SK-N-SH (cell line): ENCODE measurements around the gene HOXC5.

Experiments used
- EP300 ChIP-seq, 2 experiments: IDR thresholded peaks; 2 replicates each; pipeline versions ENCODE4 v1.4.0 to v1.6.1; 2012; ENCODE audit warnings: borderline replicate concordance in 1 of 2, low read depth in 1 of 2, low read length in 1 of 2
- GATA2 ChIP-seq: sonication (generic); formaldehyde crosslinking; IDR thresholded peaks from 2 replicates; pipeline ENCODE4 v1.5.0; 2020; ENCODE audit warnings: mild to moderate bottlenecking, missing genetic modification reagents
- JUND ChIP-seq: IDR thresholded peaks from 2 replicates; pipeline ENCODE4 v1.4.0; 2012
- MEF2A ChIP-seq: IDR thresholded peaks from 2 replicates; pipeline ENCODE4 v1.4.0; 2012; ENCODE audit warnings: low read depth, borderline replicate concordance
- POLR2AphosphoS5 ChIP-seq: IDR thresholded peaks from 2 replicates; pipeline ENCODE4 v1.6.1; 2012; ENCODE audit warnings: low read depth, low read length
- RFX5 ChIP-seq: IDR thresholded peaks from 2 replicates; pipeline ENCODE4 v1.6.1; 2012; ENCODE audit warnings: mild to moderate bottlenecking, improper control_type of control experiment, low read length
- TEAD4 ChIP-seq: IDR thresholded peaks from 2 replicates; pipeline ENCODE4 v1.4.0; 2012; ENCODE audit warnings: mild to moderate bottlenecking, borderline replicate concordance; ENCODE audit not compliant: insufficient read depth
- USF2 ChIP-seq: fragments of 150-350 bp; IDR thresholded peaks from 2 replicates; pipeline ENCODE4 v1.6.1; 2017; ENCODE audit warnings: antibody characterized with exemption, low read length, low read depth, borderline replicate concordance
- YY1 ChIP-seq: IDR thresholded peaks from 2 replicates; pipeline ENCODE4 v1.4.0; 2012; ENCODE audit warnings: low read depth, mild to moderate bottlenecking
- TF ChIP-seq, protein P1 (sequence below): fragments of 200-600 bp; sonication (generic); IDR thresholded peaks from 2 replicates; pipeline ENCODE4 v1.6.1; 2017; ENCODE audit warnings: antibody characterized with exemption, mild to moderate bottlenecking, moderate library complexity

DNA sequence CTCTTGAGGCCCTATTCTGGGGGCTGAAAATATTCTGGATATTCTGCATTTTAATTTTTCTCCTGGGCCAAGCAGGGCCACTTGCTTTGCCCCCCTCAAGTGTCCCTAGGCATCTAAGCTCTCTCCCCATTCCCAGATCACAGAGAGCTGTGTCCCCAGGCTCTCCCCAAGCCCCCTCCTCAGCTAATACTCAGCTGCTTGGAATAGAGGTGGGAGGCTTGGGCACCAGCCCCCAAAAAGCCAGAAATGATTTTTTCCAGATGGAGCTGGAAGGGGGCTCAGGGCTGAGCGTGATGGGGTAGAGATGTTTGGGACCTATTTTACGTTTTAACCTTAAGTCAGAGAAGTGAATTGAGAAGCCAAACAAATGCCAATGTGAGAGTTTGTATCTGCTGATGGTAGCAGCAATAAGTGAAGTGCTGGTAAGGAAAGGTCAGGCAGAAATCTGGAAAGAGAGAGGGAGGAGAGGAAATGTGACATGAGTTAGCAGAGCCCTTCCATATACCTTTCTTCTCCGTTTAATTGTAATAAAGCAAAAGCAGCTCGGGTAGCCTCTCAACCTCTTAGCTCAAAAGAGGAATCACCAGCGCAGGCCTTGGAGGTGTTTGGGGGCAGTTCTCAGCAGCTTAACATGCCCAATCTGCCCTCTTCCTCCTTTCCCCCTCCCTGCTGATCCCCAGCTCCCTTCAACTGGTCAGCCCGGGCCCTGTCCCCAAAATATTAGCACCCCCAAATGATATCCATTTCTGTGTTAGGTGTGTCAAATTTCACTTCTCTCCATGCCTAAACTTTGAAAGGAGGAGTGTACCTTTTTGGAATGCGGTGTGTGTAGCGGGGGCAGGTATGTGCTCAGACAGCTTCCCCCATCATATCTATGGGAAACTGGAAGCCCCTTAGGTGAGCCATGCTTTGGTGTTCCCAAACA is 9.6 kb upstream of the HOXC5 start:
- TF ChIP-seq EP300 (IDR thresholded peaks at IDR 0.05; ENCODE audit: borderline replicate concordance in 1 of 2, low read depth in 1 of 2, low read length in 1 of 2) = no peak
- TF ChIP-seq TEAD4 = no peak
- no peak for TF ChIP-seq RFX5
- TF ChIP-seq, protein P1, sequence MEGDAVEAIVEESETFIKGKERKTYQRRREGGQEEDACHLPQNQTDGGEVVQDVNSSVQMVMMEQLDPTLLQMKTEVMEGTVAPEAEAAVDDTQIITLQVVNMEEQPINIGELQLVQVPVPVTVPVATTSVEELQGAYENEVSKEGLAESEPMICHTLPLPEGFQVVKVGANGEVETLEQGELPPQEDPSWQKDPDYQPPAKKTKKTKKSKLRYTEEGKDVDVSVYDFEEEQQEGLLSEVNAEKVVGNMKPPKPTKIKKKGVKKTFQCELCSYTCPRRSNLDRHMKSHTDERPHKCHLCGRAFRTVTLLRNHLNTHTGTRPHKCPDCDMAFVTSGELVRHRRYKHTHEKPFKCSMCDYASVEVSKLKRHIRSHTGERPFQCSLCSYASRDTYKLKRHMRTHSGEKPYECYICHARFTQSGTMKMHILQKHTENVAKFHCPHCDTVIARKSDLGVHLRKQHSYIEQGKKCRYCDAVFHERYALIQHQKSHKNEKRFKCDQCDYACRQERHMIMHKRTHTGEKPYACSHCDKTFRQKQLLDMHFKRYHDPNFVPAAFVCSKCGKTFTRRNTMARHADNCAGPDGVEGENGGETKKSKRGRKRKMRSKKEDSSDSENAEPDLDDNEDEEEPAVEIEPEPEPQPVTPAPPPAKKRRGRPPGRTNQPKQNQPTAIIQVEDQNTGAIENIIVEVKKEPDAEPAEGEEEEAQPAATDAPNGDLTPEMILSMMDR = no peak
- TF ChIP-seq YY1 = no peak
- no peak for TF ChIP-seq JUND
- TF ChIP-seq GATA2 (CRISPR knock-in tag) = no peak
- no peak for TF ChIP-seq MEF2A
- TF ChIP-seq USF2 = no peak
- no peak for TF ChIP-seq POLR2AphosphoS5
